GM12892 (cell line): Measurements from ENCODE around the gene RAP1GAP2.

Experiments used
- POLR2A ChIP-seq: IDR thresholded peaks from 2 replicates; pipeline ENCODE4 v1.6.1; 2011; ENCODE audit warnings: low read depth, low read length, control low read depth
- POLR2AphosphoS5 ChIP-seq: IDR thresholded peaks from 2 replicates; pipeline ENCODE4 v1.6.1; 2011; ENCODE audit warnings: low read depth, low read length, control low read depth
- TAF1 ChIP-seq: IDR thresholded peaks from 2 replicates; pipeline ENCODE4 v1.6.1; 2011; ENCODE audit warnings: low read depth, mild to moderate bottlenecking, control low read depth, low read length, borderline replicate concordance

DNA sequence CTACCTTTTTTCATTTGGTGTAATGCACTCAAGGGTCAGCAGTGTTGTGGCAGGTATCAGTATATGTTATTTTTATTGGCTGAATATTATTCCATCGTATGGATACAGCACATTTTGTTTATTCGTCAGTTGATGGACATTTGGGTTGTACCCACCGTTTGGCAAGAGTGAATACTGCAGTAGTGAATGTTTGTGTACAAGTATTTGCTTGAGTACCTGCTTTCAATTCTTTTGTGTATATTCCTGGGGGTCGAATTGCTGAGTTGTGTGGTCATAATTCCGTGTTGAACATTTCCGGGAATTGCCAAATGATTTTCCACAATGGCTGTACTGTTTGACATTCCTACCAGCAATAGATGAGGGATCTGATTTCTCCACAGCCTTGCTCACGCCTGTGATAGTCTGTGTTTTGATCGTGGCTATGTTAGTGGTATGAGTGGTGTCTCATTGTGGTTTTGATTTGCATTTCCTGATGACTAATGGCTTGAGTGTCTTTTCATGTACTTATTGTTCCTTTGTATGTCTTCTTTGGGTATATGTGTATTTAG is 158.7 kb downstream of the RAP1GAP2 start:
- TF ChIP-seq POLR2A, result no peak
- no peak for TF ChIP-seq POLR2AphosphoS5
- no peak for TF ChIP-seq TAF1
